ENCODE measurements around the gene KRT71.
A peak's percentile ranks its signal among the peaks of the same experiment; 100 is the strongest.

KRT71 gene

DNA sequence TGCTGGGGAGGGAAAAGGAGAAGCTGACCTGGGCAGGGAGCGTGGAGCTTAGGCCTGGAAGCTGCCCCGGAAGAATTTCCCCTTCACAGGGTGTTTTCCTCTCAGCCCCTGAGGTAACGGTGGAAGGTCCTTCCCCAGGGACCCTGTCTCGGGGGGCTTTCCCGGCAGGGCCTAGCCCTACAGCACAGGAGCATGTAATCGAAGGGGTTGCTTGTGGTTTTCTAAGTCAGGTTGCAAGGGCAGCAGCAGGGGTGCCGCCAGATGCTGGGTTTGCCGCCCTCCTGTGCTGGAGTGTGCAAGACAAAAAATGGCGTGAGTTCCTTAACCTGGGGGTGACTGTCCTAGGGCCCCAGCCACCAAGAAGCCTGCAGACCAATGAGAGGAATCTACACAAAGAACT is 22.3 kb upstream of the KRT71 start:
- DNase-seq: no peak

DNA sequence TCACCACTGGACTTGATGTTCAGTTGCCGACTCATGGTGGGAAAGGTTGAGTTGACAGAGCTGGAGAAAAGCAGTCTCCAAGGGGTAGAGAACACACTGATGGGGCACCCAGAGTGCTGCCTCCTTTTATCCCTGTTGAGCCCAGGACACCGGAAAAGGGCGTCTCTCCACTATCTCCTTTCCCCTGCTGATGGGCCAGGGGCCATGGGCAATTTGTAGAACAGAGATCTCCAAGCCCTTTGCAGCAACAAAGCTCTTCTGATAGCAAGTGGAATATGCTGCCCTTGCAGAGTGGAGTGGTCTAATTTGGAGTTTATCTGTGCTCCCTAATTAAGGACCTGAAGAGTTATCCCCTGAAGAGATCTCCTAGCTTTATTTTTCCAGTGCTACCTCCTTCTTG is 20.8 kb upstream of the KRT71 start, which contains the start of gene KRT74:
TSS of gene KRT74 (minus strand) at position 101 of the 400 bp plus-strand sequence. CDS start at position 35, 66 bp downstream.
- no peak for DNase-seq

DNA sequence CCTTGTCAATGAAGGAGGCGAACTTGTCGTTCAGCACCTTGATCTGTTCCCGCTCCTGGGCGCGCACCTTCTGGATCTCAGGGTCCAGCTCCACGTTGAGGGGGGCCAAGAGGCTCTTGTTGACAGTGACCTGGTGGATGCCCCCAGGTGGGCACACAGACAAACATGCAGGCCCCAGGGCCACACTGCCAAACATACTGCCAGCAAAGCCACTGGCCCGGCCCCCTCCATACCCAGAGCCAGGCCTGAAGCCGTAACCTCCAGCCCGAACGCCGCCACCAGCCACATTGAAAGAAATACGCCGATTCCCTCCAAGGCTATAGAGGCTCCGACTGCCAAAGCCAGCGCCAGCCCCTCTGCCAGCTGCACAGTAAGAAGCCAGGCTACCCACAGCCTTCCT is 20.4 kb upstream of the KRT71 start:
- no peak for DNase-seq

DNA sequence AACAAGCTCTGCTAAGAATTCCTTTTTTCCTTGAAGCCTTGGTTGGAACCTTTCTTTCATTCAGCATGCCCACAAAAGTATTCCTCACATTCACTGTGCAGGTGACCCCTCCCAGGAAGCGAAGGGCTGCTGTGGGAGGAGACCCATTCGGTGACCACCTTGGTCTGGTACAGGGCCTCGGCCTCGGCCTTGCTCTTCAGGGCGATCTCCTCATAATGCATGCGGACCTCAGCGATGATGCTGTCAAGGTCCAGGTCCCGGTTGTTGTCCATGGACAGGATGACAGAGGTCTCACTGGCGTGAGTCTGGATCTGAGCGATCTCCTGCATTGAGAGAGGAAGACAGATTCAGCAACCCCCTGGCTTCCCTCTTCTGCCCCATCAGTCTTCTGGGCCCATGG is 17.6 kb upstream of the KRT71 start:
- no peak for DNase-seq

DNA sequence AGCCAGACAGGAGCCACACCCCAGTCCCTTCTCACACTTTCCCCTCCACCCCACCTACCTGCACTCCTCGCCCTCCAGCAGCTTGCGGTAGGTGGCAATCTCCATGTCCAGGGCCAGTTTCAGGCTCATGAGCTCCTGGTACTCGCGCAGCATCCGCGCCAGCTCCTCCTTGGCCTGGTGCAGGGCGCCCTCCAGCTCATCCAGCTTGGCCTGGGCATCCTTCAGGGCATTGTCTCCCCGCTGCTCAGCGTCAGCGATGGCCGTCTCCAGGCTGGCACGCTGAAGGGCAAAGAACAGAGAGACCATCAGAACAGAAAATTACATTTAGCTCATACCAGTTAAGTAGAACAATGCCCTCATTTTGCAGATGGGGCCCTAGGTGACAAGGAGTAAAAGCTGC is 15.2 kb upstream of the KRT71 start:
- DNase-seq: no peak

DNA sequence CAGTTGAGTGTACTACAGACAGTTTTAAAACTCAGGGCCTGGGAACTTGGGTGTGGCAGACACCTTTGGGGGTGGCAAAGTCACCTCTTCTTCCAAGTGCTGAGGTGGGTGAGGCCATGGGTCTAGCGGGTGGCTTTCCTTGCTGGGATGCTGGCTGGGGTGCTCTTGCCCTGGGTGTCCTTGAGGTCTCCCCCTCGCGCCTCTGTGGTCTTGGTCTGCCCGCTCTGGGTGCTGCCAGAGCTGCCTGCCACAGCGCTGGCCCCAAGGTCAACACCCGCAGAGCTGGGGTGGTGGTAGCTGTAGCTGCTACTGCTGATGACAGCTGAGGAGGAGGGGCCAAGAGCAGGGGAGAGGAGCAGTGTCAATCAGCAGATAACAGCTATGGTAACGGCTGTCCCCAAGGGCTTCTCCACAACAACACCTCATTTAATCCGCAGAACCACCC is 13.9 kb upstream of the KRT71 start:
- DNase-seq: no peak

DNA sequence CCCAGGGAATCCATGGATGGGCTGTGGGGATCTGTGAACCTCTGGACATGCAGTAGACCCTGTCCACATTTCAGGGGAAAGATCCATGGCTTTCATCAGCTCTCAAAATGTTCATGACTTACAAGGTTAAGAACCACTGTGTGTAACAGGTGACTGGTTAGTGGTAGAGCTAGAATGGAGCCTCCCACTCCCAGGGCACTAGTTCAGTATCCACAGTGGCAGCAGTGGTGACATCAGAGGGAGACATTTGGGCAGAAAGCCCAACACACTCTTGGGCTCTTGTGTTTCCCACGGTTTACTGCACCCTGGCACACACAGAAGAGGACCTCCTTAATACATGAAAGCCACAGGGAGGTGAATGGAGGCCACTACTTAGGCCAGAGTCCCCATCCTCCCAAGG is 11.6 kb upstream of the KRT71 start:
- DNase-seq: no peak

DNA sequence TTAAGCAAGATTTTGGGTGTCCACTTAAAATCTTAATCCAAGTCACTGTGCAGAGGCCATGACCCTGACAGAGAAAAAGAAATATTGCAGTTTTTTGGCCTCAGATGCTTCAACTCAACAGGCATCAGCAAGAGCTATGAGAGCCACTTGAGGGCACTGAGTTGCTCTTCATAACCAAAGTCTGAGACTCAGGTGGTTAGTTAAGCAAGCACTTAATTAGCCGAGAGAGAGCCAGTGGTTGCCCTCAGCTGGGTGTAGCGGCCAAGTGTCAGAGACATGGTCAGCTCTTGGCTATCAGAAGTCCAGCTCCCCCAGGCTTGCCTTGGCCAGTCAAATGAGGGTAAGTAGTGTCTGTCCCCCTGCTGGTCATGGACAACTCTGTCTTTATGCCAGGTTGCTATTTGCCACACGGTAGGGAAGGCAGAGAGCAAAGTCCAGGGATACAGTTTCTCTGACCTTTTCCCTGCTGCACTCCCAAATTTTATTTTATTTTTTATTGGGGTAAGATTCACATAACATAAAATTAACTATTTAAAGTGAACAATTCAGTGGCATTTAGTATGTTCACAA is 9.0 kb upstream of the KRT71 start:
- no peak for DNase-seq

DNA sequence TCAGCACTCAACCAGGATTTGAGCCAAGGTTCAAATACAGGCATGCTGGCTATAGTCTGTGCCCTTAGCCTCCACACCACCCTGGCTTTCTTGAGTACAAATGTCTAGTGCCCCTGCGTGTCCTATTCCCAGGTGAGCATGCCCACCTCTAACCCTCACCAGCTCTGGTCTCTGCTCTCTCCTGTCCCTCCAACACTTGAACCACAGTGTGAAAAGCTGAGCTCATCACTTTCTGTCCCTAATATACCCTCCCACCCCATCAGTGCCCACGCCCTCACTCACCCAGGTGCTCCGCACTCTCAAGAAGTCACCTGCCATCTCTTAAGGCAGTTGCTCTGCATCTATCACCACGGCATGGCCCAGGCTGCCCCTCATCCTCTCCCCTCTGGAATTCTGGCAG is 7.0 kb upstream of the KRT71 start:
- DNase-seq: no peak

DNA sequence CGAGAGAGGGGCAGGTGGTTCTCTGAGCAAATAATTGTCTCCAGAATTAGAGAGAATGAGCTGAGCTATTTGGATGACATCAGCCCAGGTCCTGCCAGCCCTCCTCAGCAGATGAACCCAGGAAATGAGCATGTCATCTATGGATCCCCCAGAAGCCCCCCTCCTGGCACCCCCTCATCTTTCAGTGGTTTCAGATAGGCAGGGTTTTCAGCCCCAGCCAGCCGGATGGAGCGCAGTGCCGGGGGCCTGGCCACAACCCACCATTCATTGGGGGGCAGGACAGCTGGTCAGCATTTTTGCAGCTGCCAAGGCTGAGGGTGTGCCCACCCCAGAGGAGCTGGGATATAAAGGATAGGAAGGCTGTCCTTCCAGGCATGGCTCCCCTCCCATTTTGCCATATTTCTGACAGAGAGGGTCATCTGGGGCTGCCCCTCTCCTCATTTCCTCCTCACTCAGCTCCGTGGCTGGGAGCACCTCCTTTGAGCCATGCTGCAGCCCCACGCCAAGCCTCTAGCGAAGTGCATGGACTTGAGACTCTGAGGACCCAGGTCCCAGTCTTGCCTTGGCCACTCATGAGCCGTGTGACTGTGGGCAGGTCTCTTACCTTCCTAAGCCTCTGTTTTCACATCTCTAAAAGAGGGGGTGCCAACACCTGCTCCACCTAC is 6.0 kb upstream of the KRT71 start:
- DNase-seq: no peak

DNA sequence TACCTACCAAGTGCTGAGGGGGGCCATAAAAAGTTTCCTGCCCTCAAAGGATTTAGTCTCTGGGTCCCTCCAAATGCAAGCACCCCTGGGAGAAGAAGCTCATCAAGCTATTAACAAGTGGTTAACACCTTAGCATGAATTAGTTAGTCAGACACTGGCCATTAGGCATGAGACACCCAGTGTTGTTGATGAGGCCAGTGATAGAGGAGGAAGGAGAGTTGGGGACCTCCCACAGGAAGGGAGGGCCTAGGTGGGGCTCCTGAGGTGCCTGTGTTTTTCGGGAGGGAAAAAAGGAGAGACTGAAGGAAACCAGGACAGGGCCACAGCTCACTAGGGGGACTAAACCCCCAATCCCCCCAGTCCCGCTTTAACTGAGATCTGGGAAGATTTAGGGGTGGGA is 4.5 kb upstream of the KRT71 start:
- DNase-seq: no peak

DNA sequence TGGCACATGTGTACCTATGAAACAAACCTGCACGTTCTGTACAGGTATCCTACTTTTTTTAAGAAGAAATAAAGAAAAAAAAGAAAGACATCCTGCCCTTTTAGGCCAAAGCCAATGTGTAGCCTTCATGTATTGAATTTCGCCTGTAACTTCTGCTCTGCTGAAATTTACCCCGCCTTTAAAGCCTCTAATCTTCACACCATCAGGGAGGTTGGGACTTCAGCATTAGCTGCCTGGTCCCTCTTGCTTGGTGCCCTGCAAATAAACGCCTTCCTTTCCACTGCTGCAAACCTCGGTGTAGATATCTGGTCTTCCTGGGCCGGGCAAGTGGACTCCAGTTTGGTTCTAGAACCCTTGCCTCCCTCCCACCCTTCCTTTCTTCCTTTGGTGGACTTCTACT is 2.6 kb upstream of the KRT71 start:
- no peak for DNase-seq

DNA sequence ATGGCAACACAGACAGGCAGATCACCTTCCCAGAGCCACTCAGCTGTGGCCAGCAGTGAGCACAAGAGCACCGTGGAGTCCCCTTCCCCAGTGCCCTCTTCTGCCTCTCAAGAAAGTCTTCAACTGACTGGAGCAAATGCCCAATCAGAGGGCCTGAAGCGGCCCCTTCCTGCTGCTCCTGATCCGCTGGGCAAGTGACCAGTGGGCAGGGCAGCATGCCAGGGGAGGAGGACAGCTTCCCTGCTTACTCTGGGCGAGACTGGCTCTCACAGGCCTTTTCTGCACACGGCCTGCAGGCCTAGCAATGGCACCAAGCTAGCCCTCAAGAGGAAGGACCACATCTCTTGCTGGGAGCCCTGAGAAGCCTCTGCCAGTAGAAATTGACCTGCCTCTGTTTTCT is 890 bp downstream of the KRT71 start:
- DNase-seq: no peak

DNA sequence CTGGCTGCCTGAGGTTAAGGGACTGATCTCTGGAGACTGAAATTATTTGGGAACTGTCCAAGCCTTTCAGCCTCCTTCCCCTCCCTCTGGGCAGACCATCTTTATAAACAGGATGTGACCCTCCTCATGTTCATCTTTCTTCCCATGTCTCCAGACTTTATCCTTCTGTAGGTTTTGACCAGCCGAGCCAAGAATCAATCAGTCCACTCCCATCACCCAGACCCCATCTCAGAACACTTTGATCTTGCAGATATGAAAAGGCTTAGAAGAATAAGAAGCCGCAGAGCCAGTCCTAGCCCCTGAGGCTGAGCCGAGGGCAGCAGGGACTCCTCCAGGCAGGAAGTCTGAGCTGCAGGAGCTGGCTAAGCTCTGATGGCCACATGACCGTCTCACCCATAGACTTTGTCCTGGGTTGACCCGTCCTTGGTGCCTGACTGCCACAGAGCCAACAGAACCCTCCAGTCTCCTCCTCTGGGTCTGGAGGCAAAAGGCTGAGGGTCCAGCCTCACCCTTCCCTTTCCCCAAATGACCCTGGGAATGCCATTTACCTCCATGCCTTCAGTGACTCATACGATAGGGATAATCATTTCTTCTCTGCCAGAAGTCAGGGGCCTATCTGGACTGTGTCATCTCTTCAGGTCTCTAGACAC is 1.6 kb downstream of the KRT71 start:
- DNase-seq: no peak

DNA sequence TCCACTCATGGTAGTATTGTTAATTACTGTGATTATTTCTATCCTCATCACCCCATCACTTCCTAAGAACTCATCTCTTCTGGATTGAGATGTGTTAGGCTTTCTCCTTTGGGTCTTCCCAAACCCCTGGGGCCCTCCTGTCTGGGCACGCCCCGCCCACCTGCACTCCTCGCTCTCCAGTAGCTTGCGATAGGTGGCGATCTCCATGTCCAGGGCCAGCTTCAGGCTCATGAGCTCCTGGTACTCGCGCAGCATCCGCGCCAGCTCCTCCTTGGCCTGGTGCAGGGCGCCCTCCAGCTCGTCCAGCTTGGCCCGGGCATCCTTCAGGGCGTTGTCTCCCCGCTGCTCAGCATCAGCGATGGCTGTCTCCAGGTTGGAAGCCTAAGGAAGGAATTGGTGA is 6.8 kb downstream of the KRT71 start:
- no peak for DNase-seq

DNA sequence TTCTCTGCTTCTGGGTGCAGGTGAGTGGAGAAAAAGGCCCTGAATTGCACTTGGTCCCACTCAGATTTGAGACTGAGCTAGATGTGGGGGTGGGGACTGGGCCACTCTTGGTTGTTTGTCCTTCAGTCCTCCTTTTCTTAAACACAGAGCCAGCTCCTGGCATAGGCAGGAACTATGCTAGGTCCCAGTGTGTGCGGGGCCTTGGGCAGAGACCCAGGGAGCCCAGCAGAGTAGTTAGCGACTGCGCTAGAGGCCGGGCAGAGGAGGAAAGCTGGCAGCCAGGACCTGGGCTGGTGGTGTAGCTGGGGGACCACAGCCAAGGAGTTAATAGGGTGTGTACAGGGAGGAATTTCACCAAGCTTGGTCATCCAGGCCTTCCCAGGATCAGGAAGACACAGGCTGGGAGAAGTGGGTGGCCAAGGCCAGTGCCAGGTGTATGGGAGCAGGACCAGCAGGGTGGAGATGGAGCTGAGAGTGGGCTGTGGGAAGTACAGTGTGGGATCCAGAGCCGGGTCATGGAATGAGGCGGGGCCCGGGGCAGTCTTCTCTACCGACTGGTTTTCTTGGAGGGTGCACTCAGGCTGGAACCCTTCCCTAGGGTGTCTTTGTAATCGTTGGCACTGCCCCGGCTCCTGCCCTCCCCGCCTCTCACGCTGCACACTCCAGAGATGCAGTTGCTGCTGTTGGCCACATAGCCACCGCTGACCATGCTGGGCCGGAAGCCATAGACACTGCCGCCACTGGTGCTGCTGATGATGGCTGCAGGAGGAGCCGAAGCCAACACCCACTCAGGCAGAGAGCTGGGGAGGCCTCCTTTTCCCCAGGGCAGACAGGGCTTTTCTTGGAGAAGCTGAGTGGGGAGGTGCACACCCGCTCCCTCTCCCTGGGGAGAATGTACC is 8.7 kb downstream of the KRT71 start:
- DNase-seq: no peak

DNA sequence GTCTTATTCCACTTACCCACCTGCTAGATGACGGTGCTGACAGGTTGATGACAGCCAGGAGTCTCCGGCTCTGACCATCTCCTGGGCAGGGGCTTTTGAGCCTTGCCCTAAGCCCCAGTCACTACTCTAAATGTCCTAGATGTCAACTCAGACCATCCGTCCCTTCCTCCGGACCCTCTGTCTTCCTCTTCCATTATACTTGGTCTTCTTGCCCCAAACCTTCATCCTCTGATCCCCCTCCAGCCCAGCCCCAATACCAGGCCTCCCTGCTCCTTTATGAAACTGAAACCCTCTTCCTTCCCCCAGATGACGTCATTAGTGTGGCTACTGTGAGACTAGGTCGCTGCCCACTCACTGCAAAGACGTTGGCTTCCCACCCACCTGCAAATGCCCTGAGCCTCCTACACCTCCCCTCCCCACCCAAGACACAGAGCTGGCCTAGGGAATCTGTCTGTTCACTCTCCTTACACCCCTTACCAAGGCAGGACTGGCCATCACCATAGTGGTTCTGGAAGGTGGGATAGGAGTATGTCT is 10.1 kb downstream of the KRT71 start:
- DNase-seq: no peak

DNA sequence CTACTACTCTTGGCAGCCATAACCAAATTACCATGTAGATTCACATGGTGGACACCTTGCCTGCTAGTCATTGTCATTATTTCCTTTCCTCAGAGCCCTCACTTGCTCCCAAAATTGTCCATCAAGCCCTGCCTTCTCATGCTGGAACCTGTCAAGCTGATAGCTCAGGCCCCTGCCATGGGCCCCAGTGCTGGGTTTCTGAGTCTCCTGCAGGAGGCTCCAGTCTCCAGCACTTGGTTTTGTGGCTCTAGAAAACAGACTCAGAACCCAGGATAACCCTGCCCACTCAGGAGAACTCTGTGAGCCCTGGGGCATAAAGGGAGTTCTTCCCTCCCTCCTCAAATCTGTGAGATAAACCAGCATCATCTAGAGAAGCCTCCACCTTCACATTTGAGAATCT is 10.8 kb downstream of the KRT71 start:
- no peak for DNase-seq

DNA sequence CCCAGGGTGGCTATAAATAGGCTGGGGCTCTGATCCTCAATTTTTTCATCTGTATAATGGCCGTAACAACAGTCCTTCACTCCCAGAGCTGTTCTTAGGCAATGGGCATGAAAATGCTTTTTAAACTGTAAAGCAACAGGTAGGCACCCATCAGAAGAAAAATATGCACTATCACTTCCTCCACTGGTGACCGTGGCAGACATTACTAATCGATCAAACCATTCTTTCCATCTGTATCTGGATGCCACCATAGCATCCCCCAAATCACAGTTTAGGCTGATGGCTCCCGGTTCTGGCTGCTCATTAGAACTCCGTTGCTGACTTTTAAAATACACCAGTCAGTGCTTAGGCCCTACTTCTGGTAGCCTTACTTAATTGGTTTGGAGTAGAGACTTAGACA is 11.2 kb downstream of the KRT71 start:
- no peak for DNase-seq

DNA sequence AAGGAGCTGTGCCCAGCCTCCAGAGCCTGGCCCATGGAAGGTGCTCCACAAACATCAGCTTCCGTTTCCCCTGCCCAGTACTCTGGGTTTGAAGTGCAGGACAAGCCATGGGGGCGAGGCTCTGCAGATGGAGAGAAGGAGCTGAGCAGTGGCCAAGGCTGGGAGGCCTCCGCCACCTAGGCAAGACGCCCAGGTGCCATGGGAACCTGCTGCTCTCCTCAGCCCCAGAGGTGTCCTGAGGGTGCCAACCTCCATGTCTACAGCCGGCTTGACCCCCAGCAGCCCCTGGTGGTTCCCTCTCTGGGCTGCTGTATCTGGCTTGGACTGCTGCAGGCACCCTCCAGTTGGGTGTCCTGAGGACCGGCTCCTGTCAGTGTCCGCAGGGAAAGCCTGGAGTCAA is 12.4 kb downstream of the KRT71 start:
- DNase-seq: no peak

DNA sequence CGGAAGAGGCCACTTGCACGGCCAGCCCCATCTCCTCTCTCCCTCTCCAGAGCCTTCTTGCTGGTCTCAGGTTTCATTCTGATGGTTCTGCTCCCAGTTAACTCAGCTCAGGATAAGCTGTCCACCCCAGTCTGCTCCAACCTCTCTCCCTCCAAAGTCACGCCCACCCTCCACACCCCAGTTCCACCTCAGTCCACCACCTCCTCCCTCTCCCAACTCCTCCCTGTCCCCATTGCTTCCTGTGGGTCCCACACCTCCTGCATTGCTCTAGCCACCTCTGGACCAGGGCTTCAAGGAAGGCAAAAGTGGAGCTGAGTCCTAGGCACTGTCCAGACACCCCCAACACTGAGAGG is 13.1 kb downstream of the KRT71 start:
- DNase-seq: no peak

DNA sequence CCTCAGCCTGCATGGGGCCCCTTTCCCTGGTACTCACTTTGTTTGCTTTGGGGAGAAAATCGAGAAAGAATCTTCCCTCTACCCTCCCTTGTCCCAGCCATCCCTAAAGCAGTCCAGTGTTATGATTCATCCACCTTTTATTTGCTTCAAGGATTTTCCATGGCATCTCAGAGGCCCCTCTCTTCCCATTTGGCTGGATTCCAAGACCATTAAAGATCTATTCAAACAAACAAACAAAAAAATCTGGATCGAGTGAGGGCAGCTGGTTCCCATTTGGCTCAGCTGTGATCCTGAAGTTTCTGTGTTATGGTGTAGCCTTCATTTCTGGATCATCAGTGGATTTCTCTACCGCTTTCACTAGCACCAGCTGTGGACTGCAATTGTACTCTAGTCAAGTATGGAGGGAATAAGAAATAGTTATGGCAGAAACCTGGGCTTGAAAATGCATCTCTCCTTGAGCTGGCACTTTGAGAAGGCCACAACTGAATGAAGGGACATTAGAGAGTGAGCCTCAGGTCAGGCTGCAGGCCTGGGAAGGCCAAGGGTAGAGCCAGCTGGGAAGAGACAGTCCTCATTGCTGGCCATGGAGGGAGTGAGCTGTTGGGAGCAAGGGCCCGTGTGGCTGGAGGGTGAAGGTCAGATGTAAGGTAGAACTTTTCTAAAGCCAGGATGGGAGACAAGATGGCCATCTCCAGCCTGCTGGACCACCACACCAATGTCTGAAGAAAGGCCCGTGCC is 13.7 kb downstream of the KRT71 start:
- DNase-seq: peak; percentile 77

DNA sequence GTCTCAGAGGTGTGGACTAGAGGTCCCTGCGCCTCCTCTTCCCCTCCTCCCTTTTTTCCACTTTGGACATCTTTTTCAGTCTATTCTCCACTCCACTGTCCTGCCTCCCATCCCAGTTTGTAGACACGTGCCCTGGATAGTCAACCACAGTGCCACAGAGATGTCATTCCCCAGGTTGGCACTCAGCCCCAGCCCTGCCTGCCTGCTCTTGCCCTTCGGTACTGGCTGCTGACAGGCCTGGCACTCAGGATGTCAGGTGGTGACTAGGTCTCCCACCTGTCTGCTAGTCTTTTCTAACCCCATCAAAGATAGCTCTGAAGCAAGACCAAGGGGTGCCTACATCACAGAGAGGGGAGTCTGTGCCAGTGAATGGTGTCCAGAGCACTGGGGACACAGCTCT is 15.8 kb downstream of the KRT71 start:
- DNase-seq: no peak
